Measurements from ENCODE around the gene C4A.
"Not testable (repeated sequence)": the region's sequence is repeated elsewhere in the genome, so short reads cannot be mapped to it uniquely, and the experiment has no call there.

Gene C4A

GRCh38 chr6:32049149-32049548 lies 67.3 kb downstream of the C4A start:
- DNase-seq (ENCODE audit: low read depth in 2 of 2) = not testable (repeated sequence)

GRCh38 chr6:32049736-32050135 lies 67.9 kb downstream of the C4A start:
- not testable (repeated sequence) for DNase-seq (ENCODE audit: low read depth in 2 of 2)

- no peak for DNase-seq (ENCODE audit: low read depth in 2 of 2)
These were observed 68.7 kb downstream of the C4A start for GRCh38 chr6:32050562-32050961.

Measured in stimulated activated CD8-positive, alpha-beta memory T cell treated with anti-CD3 and anti-CD28 coated beads, Interleukin-2, amount 100 ng/mL, for 1 hour (primary cell).